Ishikawa (cell line): ENCODE data around the gene TRAF4.

Experiments
- MAX ChIP-seq: IDR thresholded peaks from 2 replicates; pipeline ENCODE4 v1.6.1; 2012
- RAD21 ChIP-seq: IDR thresholded peaks from 2 replicates; pipeline ENCODE4 v1.6.1; 2012; ENCODE audit warnings: low read depth
- TAF1 ChIP-seq: IDR thresholded peaks from 2 replicates; pipeline ENCODE4 v1.6.1; 2012; ENCODE audit warnings: low read depth, mild to moderate bottlenecking
- TEAD4 ChIP-seq: IDR thresholded peaks from 2 replicates; pipeline ENCODE4 v1.6.1; 2012

- TF ChIP-seq RAD21 (no peak), MAX (no peak), TEAD4 (no peak), TAF1 (no peak)
Observed at GRCh38 chr17:28703552-28704218, 40.1 kb upstream of the TRAF4 start.
